HT-29 (cell line): Measurements from ENCODE around the gene GZMB. TPM values are rescaled to one million over a fixed set of nuclear protein-coding genes. Genes with fewer than 3 reads are reported as not detected.
"Not testable (repeated sequence)": the region's sequence is repeated elsewhere in the genome, so short reads cannot be mapped to it uniquely, and the experiment has no call there.

Source experiments
- DNase-seq: peaks from one replicate; pipeline ENCODE4 v3.0.0-alpha.2; 2015; ENCODE audit warnings: low spot score
- total RNA-seq: library from RNA; depleted of rRNA; stranded (reverse); fragments of >200 nt; shearing (Covaris generic); gene quantifications from 2 replicates; pipeline ENCODE4 v1.2.3, GENCODE V29; 2014

Gene GZMB
- total RNA-seq, 1 experiment from 2014 or later: not detected

GRCh38 chr14:24631749-24632335 is 2.1 kb downstream of the GZMB start:
- DNase-seq: no peak

- peak; percentile 72 for DNase-seq
Observed at GRCh38 chr14:24630872-24631477, 3.0 kb downstream of the GZMB start.

GRCh38 chr14:24630087-24630871 is 3.7 kb downstream of the GZMB start:
- no peak for DNase-seq

- no peak for DNase-seq
Observed at GRCh38 chr14:24629521-24629920, 4.5 kb downstream of the GZMB start.

- DNase-seq: no peak
Observed at GRCh38 chr14:24613747-24614146, 20.2 kb downstream of the GZMB start.

GRCh38 chr14:24613241-24613640 is 20.7 kb downstream of the GZMB start:
- DNase-seq: no peak

GRCh38 chr14:24612196-24612595 is 21.8 kb downstream of the GZMB start:
- peak; percentile 10 for DNase-seq

GRCh38 chr14:24609655-24610344 is 24.2 kb downstream of the GZMB start, which contains the start of gene GZMH:
Gene GZMH, minus strand, starts transcription at chr14:24609685. Its CDS starts 72 bp downstream, at chr14:24609613.
- no peak for DNase-seq

- no peak for DNase-seq
Observed at GRCh38 chr14:24607635-24608514, 26.1 kb downstream of the GZMB start.

- DNase-seq: no peak
Observed at GRCh38 chr14:24607081-24607480, 26.9 kb downstream of the GZMB start.

- no peak for DNase-seq
Observed at GRCh38 chr14:24606297-24606696, 27.7 kb downstream of the GZMB start.

- peak; percentile 41 for DNase-seq
Observed at GRCh38 chr14:24605435-24606190, 28.4 kb downstream of the GZMB start.

GRCh38 chr14:24597403-24597802 is 36.6 kb downstream of the GZMB start:
- DNase-seq: peak; percentile 4

GRCh38 chr14:24595073-24595808 is 38.7 kb downstream of the GZMB start:
- DNase-seq: peak; percentile 87

GRCh38 chr14:24591004-24591403 is 43.0 kb downstream of the GZMB start:
- not testable (repeated sequence) for DNase-seq

- not testable (repeated sequence) for DNase-seq
Observed at GRCh38 chr14:24584402-24584801, 49.6 kb downstream of the GZMB start.
